HUDEP-2 (cell line): ENCODE measurements around the gene C16orf89.
A peak's percentile ranks its signal among the peaks of the same experiment; 100 is the strongest.
"Not testable (repeated sequence)": the region's sequence is repeated elsewhere in the genome, so short reads cannot be mapped to it uniquely, and the experiment has no call there.

Source experiments
- DNase-seq, 76 experiments: peaks; one replicate each; lab custom pipeline; 2025; ENCODE audit not compliant: unreplicated experiment in 76 of 76; lab: John Stamatoyannopoulos, UW

C16orf89 gene

DNA sequence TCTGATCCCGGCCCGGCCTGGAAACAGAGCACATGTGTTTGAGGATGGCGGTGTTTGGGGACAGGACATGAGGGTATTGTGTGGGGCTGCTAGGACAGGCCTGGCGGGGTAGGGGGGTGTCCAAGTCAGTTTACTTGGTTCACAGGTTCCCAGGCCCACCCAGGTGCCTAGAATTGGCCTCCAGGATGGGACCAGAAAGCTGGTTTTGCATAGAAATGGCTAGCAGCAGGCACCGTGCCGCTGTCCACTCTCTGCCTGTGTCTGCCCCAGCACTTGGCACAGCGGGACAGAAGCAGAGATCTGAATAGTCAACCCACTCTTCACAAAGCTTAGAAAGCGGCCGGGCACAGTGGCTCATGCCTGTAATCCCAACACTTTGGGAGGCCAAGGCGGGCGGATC lies 20.0 kb upstream of the C16orf89 start:
- DNase-seq = not testable (repeated sequence)

DNA sequence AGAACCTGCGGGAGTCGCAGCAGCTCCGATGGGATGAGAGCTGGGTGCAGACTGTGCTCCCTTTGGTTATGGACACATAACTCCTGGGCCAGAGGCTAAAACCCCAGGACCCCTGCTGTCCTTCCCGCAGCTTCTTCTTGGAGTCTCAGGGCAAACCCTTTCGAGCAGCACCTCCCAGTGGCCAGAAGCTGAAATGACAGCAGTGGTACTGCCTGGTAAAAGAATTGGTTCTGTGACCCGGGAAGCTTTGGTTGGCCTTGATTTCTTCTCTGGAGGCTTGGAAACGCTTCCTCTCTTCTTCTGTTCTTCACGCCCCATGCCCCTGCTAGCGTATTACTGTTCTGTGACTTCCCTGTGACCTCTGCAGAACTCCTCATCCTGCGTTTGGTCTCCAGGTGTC lies 19.0 kb upstream of the C16orf89 start:
- DNase-seq = peak in 52 of 76 experiments; percentile 5 to 60 (median 28)

DNA sequence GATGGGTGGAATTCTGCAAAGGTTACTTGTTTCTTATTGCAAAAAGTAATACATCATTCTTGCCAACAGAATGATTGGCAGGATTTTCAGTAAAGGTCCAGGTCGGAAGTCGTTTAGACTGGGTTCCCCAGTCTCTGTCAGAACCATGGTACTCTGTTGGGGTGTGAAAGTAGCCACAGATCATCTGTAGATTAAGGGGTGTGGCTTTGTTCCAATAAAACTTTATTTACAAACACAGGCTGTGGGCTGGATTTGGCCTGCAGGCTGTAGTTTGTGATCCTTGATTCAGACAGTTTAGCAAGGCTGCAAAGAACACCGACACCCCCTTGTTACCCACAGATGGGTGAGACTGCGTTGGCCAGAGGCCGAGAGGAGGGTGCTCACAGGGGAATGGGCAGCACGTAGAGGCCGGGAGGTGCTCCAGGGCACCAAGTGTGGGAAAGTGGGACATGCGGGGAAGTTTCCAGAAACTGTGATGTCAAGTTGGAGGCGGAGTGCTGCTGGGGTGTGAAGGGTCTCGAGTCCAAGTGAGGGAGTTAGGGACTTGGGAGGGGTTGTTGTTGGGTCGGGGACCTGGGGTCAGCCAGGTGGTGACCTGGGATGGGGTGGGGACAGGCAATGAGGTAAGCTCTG lies 18.5 kb upstream of the C16orf89 start:
- not testable (repeated sequence) for DNase-seq

DNA sequence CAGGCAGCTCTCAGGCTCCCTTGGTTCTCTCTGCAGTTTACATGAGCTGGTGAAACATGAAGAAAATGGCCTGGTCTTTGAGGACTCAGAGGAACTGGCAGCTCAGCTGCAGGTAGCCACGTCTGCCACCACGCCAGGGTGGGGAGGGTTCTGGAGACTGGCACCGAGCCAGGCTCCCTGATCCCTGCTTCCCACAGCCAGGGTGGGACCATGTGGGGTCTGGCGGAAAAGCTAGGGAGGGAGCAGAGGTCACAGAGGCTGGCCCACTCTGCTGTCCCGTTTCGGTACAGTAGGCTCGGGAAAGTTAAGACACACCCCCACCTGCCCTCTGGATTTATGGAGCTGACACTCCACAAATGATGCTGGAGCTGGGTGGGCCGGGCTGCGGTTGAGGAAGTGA lies 17.9 kb upstream of the C16orf89 start:
- DNase-seq = not testable (repeated sequence)

DNA sequence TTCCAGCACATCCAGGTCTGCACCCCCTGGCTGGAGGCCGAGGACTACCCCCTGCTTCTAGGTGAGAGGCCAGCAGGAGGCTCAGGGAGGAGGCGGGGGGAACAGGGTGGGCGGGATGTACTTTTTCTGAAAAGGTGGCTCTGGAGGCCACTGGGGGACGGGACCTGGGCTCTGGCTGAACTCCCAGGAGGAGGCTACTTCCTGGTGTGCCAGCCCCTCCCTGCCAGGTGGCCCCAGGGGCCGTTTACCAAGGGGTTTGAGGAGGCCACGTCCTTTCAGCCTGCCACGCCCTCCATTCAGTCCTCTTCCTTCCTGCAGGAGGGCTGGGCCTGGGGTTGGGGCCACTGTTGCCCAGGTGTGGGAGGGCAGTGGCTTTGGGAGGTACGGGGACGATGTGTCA lies 15.2 kb upstream of the C16orf89 start:
- not testable (repeated sequence) for DNase-seq

DNA sequence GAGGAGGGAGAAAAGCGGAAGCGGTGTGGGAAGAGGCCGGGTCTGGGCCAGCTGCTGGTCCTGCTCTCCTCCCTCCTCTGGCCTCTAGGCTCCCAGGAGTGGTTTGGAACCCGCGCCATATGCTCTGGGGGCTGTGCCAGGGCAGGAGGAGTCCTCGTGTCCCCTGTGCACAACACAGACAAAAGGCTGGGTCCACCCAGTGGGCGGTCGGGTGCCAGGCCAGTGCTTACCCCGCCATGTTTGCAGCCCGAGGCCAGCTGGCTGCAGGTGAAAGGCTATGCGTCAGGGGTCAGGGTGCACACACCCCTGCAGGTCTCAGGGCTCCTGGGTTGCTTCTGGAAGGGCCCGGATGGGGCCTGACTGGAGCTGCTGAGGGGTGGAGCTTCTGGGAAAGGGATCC lies 14.7 kb upstream of the C16orf89 start:
- not testable (repeated sequence) for DNase-seq

DNA sequence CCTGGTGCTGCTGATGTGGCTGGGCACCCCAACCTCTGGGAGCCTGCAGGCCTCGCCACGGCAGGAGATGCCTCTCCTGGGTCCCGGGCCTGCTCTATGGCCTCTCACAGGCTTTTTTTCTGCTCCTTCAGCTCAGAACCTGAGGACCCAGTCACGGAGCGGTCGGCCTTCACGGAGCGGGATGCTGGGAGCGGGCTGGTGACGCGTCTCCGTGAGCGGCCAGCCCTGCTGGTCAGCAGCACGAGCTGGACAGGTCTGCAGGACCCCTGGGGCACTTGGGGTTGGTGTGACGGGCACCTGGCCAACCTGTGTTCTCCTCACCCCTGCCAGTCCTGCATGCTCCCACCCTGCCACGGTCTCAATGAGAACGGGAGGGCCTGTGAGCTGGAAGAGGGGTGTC lies 12.9 kb upstream of the C16orf89 start:
- no peak for DNase-seq

DNA sequence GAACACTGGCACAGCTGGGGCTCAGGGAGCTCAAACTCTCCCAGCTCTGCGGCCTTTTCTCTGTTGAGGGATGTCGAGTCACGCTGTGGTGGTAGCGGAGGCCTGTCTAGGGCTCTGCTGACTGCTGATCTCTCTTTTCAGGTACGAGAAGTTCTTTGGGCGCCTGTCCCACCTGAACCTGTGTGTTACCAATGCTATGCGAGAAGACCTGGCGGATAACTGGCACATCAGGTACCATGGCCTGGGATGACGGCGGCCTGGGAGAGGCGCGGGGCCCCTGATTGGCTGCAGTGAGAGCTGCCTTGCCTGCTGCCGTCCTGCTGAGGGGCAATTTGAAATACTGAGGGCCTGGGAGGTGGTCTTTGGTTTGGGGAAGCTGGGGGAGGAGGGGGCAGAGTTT lies 11.5 kb upstream of the C16orf89 start:
- no peak for DNase-seq

DNA sequence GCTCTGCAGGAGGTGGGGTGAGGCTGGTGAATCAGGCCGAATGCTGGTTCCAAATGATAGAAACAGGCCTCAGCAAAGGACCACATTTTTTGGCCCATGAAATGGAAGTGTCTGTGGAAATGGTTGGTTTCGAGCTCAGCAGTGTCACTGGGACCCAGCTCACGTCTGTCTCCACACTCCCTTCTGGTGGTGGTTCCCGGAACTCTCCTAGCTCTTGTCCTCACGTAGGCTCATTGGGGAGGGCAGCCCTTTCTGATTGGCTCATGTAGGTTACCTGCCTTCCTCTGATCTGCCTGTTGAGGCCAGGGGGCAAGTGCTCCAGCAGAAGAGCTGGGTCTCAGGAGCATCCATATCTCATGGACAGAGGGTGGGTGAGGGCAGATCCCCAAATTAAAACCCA lies 9.9 kb upstream of the C16orf89 start:
- DNase-seq = no peak

DNA sequence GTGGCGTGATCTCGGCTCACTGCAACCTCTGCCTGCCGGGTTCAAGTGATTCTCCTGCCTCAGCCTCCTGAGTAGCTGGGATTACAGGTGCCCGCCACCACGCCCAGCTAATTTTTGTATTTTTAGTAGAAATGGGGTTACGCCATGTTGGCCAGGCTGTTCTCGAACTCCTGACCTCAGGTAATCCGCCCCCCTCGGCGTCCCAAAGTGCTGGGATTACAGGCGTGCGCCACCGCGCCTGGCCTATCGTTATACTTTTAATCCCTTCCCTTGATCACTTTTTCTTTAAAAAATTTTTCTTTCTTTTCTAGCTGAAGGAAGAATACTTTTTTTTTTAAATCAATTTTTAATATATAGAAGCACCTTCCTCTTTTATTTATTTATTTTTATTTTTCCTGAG lies 8.0 kb upstream of the C16orf89 start:
- not testable (repeated sequence) for DNase-seq

DNA sequence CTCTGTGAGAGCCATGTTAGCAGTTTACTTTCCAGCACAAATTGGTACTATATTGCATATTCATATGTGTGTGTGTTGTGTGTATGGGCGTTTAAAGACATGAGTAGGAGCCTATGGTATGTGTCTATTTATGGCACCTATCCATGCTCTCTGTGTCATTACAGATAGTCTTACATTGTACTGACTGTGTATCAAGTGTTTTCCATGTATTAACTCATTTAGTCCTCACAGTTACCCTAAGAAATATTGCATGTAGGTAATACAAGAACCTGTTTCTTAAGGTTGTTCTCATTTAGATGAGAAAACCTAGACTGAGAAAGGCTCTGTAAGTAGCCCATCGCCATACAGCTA lies 7.5 kb upstream of the C16orf89 start:
- DNase-seq = no peak

DNA sequence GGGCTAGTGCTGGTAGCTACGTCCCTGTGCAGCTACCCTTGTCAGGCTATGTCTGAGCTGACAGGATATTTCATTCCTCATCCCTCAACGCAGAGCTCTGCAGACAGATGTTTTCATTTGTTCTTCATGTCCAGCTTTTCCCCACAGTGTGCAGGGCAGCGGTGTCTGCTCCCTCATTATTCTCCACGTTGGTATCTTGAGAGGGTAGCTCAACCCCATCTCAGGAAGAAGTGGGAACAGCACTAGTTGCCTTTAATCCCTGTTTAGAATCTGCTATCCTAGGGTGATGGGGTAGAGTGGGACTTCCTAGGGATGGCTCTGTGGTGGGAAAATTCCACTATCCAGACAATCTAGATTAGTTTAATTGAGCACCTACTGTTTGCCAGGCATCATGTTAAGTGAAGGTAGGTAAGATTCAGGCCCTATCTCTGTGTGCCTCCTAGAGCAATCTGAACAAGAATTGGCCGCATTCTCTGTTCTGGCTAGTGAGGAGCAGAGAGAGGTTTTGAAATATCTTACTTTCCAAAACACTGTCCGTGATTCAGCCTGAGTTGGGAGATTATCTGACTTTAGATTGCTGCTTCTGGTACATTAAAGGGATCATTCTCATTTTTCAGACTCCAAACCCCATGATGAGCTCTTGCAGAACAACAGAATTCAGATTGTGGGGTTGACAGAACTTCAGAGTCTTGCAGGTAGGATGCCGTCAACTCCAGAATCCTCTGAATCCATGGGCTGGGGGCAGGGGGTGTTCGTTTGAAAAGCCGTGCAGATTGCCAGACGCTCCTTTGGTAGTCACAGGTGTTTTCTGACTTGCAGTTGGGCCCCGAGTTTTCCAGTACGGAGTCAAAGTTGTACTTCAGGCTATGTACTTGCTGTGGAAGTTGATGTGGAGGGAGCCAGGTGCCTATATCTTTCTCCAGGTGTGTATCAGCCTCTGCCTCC lies 6.8 kb upstream of the C16orf89 start:
- DNase-seq = no peak

DNA sequence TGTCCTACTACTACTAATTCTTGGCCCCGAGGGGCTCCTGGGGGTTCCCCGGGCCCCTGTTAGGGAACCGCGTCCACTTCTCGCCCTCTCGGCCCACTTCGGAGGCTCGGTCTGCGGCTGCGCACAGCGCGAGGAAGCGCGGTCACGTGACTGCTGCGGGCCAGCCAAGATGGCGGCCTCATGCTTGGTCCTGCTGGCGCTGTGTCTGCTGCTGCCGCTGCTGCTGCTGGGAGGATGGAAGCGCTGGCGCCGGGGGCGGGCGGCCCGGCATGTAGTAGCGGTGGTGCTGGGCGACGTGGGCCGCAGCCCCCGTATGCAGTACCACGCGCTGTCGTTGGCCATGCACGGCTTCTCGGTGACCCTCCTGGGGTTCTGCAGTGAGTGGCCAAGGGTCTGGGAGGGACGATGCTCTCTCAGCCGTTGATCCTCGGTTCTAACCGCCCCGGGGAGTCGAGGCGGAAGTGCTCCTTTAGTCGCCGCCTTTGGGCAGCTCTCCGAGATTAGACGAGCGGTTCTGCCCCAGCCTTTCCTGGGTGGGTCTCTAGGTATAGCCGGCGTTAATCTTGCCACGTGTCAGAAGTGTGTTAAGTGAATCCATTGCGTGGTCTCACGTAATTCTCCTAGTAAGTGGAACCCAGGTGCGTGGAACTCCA lies 6.1 kb upstream of the C16orf89 start, which contains the start of gene ALG1:
TSS of gene ALG1 (plus strand) at position 163 of the 653 bp plus-strand sequence. CDS start at position 170, 7 bp downstream.
- DNase-seq = peak in 73 of 76 experiments; percentile 31 to 87 (median 76)

DNA sequence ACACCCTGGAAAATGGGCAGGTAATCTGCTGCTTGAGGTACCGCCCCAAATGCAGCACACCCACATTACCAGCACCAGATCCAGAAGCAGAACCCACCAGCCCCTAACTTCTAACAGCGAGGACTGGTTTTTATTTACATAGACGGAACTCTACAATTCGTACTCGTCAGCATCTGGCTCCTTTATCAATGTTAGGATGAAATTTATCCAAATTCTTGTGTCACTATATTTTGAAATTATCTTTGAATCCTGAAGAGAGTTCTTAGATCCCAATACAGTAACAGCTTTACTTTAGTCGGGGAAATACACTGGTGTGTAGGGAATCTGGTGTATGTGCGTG lies 5.6 kb upstream of the C16orf89 start:
- DNase-seq = no peak

DNA sequence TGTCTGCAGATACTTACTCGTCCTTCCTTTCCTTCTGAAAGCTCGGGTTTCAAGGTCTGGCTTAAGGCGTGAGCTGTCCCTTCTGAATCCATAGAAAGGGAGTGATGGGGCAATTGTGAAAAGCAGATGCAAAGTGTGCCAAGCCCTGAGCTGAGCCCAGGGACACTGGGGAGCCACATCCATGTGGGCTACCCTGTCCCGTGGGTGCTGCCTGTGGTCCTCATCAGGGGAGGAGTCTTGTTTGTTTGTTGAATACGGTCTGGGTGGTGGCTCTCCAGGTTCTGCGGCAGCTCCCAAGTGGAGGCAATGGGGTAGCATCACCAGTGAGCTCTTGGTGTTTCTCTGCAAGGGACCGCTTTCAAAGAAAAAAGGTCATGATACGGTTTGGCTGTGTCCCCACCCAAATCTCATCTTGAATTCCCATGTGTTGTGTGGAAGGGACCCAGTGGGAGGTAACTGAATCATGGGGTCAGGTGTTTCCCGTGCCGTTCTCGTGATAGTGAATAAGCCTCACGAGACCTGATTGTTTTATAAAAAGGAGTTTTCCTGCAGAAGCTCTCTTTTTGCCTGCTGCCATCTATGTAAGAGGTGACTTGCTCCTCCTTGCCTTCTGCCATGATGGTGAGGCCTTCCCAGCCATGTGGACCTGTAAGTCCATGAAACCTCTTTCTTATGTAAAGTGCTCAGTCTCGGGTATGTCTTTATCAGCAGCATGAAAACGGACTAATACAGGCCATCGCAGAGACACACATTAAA lies 4.9 kb upstream of the C16orf89 start:
- no peak for DNase-seq

DNA sequence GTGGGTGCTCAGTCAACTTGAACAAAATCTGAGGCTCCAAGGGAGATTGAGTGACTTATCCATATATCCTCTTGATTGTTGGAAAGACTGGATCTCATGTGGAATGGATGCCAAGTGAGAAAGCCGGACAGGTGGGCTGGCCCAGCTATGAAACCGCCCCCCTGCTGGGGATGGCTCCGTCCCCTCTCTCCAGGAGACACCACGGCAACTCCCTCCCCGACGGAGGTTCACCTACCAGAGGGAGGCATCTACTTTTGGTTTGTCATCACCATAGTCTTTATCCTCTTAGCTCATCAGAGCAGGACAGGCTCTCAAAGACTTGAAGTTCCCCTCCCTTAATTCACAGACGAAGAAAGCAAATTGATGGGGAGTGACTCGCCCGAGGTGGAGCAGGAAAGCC lies 4.1 kb upstream of the C16orf89 start:
- no peak for DNase-seq

DNA sequence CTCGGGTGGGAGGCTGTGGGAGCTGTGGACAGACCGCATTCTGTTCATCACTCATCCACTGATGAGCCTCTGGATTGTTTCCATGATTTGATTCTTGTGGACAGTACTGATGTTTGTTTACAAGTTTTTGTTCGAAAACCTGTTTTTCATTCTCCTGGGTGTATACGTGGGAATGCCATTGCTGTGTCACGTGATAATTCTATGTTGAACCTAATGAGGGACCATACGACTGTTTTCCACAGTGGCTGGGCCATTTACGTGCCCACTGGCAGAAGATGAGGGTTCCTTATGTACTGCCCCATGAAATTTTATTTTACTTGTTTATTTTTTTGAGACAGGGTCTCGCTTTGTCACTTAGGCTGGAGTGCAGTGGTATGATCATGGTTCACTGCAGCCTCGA lies 3.3 kb upstream of the C16orf89 start:
- DNase-seq = no peak

DNA sequence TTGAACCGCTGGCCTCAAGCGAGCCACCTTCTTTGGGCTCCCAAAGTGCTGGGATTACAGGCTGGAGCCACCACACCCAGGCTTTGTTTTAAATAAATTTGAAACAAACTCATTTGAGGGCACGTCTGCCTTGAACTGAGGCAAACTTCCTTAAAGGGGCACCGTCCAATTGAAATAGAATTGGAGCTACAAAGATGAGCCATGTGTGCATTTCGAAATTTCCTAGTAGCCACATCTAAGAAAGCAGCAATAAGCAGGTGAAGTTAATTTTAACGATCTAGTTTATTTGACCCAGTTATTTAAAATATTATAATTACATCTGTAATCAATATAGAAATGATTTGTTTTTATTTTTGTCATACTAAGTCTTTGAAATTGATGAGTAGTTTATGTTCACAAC lies 755 bp upstream of the C16orf89 start:
- no peak for DNase-seq

DNA sequence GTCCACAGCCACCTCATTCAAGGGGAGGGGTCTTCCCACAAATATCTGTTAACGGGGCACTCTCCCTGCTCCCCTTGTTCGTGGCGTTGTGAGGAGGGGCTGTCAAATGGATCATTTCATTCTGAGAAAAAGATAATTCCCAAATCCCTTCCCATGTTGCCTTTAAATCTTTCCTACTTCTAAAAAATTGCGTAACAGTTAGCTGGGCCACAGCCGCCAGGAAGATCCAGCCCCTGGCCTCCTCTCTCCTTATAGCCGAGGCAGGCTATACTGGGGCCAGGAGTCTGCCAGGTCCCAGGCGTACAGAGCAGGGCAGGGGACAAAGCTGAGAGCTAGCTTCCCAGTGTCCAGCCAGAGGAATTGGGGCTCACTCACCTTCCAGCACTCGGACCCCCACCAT lies 430 bp downstream of the C16orf89 start:
- DNase-seq = no peak

DNA sequence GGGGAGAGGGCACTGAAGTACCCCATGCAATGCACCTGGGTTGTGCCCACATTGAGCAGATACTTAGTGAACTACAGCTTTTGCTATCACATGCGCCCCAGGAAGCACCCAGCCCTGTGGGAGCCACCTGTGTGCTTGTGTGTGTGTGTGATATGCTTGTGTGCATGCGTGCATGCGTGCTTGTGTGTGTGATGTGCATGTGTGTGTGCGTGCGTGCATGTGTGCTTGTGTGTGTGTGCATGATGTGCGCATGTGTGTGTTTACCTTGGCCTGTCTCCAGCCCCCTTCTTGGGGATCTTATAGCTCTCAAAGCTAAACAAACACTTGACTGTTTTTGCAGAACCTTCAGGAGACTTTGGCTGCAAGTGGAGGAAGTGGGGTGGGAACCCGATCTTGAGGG lies 841 bp downstream of the C16orf89 start:
- DNase-seq = no peak
